GM23338 (cell line): ENCODE results near the gene CRACR2A.

Source experiments
- CREB1 ChIP-seq: fragments of 250-450 bp; sonication (Bioruptor Pico); IDR thresholded peaks from 2 replicates; pipeline ENCODE4 v1.5.0; 2020; ENCODE audit warnings: low read depth, mild to moderate bottlenecking, moderate library complexity
- EZH2 ChIP-seq: fragments of 200-600 bp; sonication (generic); IDR thresholded peaks from one replicate; pipeline ENCODE4 v1.8.0; 2017; ENCODE audit warnings: antibody characterized with exemption, mild to moderate bottlenecking, low read depth; ENCODE audit not compliant: unreplicated experiment
- EZH2phosphoT487 ChIP-seq: fragments of 200-600 bp; sonication (generic); IDR thresholded peaks from one replicate; pipeline ENCODE4 v1.8.1; 2018; ENCODE audit warnings: antibody characterized with exemption; ENCODE audit not compliant: unreplicated experiment
- JUNB ChIP-seq: IDR thresholded peaks from one replicate; pipeline ENCODE4 v1.6.1; 2016; ENCODE audit warnings: antibody characterized with exemption; ENCODE audit not compliant: unreplicated experiment
- NANOG ChIP-seq: IDR thresholded peaks from 2 replicates; pipeline ENCODE4 v1.6.1; 2016; ENCODE audit warnings: antibody characterized with exemption, borderline replicate concordance
- POLR2AphosphoS5 ChIP-seq: IDR thresholded peaks from 2 replicates; pipeline ENCODE4 v1.6.1; 2016; ENCODE audit warnings: antibody characterized with exemption, low read depth
- STAT1 ChIP-seq: IDR thresholded peaks from one replicate; pipeline ENCODE4 v1.6.1; 2016; ENCODE audit warnings: antibody characterized with exemption; ENCODE audit not compliant: unreplicated experiment
- ZNF114 ChIP-seq: fragments of 250-450 bp; sonication (Bioruptor Pico); IDR thresholded peaks from 2 replicates; pipeline ENCODE4 v1.5.0; 2020; ENCODE audit warnings: mild to moderate bottlenecking, moderate library complexity
- ZNF331 ChIP-seq: fragments of 250-450 bp; sonication (Bioruptor Pico); IDR thresholded peaks from 2 replicates; pipeline ENCODE4 v1.5.0; 2020; ENCODE audit warnings: low read depth, mild to moderate bottlenecking, moderate library complexity
- TF ChIP-seq, protein P1 (sequence below), 2 experiments: fragments of 200-600 bp in 1 of 2; sonication (generic) in 1 of 2; conservative IDR thresholded peaks; 2 replicates each; pipeline versions ENCODE4 v1.5.1 to v1.6.1; 2016 to 2017; ENCODE audit warnings: antibody characterized with exemption in 2 of 2, low read depth in 2 of 2, mild to moderate bottlenecking in 2 of 2, moderate library complexity in 1 of 2
- TF ChIP-seq, protein P2 (sequence below): IDR thresholded peaks from one replicate; pipeline ENCODE4 v1.6.1; 2018; ENCODE audit warnings: antibody characterized with exemption; ENCODE audit not compliant: unreplicated experiment
- TF ChIP-seq, protein P3 (sequence below): IDR thresholded peaks from 2 replicates; pipeline ENCODE4 v1.6.1; 2016; ENCODE audit warnings: antibody characterized with exemption
- TF ChIP-seq, protein P4 (sequence below): fragments of 250-450 bp; sonication (Bioruptor Pico); IDR thresholded peaks from 2 replicates; pipeline ENCODE4 v1.5.0; 2020; ENCODE audit warnings: mild to moderate bottlenecking, moderate library complexity

DNA sequence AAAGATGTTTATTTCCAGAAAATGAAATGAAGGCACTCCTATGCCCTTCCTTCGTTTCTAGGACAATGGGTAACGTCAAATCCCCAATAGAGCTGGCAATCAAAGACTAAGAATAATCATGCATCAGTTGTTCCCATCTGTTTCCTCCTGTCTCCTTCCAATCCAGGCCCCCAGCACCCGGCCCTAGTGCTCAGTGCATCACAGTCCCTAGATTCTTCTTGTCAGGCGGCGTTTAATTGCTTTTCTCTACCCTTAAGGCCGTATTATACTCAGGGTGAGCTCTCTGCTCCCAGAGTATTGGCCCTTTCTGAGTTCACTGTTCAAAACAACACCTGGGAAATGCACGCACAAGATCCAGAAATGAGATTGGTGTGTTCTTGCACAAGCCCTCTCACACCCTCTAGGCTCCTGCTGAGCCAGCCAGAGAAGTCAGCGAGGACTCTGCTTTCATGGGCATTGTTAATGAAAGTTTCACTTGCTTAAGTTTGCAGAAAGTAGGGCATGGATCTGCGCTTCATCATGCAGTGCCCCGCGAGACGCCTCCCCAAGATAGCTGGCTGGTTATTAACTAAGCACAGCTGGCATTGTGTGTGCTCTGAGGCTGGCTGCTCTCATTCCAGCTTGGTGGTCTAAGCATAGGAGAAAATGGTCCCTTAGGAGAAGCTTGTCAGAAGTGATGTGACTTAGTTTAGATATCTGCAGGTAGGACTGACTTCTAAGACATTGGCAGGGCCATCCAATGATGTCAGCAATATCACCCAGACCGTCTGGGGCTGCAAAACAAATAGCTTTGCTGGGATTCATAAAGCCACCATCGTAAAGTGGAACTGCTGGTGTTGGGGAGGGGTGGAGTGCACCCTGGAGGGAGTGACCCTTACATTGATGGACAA lies 28.7 kb downstream of the CRACR2A start:
- TF ChIP-seq EZH2 (no peak), POLR2AphosphoS5 (no peak), CREB1 (CRISPR knock-in tag) (no peak), ZNF114 (CRISPR knock-in tag) (no peak), JUNB (no peak), EZH2phosphoT487 (no peak), STAT1 (no peak), ZNF331 (no peak), NANOG (no peak)
- TF ChIP-seq, protein P1, sequence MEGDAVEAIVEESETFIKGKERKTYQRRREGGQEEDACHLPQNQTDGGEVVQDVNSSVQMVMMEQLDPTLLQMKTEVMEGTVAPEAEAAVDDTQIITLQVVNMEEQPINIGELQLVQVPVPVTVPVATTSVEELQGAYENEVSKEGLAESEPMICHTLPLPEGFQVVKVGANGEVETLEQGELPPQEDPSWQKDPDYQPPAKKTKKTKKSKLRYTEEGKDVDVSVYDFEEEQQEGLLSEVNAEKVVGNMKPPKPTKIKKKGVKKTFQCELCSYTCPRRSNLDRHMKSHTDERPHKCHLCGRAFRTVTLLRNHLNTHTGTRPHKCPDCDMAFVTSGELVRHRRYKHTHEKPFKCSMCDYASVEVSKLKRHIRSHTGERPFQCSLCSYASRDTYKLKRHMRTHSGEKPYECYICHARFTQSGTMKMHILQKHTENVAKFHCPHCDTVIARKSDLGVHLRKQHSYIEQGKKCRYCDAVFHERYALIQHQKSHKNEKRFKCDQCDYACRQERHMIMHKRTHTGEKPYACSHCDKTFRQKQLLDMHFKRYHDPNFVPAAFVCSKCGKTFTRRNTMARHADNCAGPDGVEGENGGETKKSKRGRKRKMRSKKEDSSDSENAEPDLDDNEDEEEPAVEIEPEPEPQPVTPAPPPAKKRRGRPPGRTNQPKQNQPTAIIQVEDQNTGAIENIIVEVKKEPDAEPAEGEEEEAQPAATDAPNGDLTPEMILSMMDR (conservative IDR thresholded peaks at IDR 0.05; ENCODE audit: low read depth in 2 of 2) = no peak
- TF ChIP-seq, protein P2, sequence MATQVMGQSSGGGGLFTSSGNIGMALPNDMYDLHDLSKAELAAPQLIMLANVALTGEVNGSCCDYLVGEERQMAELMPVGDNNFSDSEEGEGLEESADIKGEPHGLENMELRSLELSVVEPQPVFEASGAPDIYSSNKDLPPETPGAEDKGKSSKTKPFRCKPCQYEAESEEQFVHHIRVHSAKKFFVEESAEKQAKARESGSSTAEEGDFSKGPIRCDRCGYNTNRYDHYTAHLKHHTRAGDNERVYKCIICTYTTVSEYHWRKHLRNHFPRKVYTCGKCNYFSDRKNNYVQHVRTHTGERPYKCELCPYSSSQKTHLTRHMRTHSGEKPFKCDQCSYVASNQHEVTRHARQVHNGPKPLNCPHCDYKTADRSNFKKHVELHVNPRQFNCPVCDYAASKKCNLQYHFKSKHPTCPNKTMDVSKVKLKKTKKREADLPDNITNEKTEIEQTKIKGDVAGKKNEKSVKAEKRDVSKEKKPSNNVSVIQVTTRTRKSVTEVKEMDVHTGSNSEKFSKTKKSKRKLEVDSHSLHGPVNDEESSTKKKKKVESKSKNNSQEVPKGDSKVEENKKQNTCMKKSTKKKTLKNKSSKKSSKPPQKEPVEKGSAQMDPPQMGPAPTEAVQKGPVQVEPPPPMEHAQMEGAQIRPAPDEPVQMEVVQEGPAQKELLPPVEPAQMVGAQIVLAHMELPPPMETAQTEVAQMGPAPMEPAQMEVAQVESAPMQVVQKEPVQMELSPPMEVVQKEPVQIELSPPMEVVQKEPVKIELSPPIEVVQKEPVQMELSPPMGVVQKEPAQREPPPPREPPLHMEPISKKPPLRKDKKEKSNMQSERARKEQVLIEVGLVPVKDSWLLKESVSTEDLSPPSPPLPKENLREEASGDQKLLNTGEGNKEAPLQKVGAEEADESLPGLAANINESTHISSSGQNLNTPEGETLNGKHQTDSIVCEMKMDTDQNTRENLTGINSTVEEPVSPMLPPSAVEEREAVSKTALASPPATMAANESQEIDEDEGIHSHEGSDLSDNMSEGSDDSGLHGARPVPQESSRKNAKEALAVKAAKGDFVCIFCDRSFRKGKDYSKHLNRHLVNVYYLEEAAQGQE = no peak
- TF ChIP-seq, protein P3, sequence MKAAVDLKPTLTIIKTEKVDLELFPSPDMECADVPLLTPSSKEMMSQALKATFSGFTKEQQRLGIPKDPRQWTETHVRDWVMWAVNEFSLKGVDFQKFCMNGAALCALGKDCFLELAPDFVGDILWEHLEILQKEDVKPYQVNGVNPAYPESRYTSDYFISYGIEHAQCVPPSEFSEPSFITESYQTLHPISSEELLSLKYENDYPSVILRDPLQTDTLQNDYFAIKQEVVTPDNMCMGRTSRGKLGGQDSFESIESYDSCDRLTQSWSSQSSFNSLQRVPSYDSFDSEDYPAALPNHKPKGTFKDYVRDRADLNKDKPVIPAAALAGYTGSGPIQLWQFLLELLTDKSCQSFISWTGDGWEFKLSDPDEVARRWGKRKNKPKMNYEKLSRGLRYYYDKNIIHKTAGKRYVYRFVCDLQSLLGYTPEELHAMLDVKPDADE = no peak
- TF ChIP-seq, protein P4, sequence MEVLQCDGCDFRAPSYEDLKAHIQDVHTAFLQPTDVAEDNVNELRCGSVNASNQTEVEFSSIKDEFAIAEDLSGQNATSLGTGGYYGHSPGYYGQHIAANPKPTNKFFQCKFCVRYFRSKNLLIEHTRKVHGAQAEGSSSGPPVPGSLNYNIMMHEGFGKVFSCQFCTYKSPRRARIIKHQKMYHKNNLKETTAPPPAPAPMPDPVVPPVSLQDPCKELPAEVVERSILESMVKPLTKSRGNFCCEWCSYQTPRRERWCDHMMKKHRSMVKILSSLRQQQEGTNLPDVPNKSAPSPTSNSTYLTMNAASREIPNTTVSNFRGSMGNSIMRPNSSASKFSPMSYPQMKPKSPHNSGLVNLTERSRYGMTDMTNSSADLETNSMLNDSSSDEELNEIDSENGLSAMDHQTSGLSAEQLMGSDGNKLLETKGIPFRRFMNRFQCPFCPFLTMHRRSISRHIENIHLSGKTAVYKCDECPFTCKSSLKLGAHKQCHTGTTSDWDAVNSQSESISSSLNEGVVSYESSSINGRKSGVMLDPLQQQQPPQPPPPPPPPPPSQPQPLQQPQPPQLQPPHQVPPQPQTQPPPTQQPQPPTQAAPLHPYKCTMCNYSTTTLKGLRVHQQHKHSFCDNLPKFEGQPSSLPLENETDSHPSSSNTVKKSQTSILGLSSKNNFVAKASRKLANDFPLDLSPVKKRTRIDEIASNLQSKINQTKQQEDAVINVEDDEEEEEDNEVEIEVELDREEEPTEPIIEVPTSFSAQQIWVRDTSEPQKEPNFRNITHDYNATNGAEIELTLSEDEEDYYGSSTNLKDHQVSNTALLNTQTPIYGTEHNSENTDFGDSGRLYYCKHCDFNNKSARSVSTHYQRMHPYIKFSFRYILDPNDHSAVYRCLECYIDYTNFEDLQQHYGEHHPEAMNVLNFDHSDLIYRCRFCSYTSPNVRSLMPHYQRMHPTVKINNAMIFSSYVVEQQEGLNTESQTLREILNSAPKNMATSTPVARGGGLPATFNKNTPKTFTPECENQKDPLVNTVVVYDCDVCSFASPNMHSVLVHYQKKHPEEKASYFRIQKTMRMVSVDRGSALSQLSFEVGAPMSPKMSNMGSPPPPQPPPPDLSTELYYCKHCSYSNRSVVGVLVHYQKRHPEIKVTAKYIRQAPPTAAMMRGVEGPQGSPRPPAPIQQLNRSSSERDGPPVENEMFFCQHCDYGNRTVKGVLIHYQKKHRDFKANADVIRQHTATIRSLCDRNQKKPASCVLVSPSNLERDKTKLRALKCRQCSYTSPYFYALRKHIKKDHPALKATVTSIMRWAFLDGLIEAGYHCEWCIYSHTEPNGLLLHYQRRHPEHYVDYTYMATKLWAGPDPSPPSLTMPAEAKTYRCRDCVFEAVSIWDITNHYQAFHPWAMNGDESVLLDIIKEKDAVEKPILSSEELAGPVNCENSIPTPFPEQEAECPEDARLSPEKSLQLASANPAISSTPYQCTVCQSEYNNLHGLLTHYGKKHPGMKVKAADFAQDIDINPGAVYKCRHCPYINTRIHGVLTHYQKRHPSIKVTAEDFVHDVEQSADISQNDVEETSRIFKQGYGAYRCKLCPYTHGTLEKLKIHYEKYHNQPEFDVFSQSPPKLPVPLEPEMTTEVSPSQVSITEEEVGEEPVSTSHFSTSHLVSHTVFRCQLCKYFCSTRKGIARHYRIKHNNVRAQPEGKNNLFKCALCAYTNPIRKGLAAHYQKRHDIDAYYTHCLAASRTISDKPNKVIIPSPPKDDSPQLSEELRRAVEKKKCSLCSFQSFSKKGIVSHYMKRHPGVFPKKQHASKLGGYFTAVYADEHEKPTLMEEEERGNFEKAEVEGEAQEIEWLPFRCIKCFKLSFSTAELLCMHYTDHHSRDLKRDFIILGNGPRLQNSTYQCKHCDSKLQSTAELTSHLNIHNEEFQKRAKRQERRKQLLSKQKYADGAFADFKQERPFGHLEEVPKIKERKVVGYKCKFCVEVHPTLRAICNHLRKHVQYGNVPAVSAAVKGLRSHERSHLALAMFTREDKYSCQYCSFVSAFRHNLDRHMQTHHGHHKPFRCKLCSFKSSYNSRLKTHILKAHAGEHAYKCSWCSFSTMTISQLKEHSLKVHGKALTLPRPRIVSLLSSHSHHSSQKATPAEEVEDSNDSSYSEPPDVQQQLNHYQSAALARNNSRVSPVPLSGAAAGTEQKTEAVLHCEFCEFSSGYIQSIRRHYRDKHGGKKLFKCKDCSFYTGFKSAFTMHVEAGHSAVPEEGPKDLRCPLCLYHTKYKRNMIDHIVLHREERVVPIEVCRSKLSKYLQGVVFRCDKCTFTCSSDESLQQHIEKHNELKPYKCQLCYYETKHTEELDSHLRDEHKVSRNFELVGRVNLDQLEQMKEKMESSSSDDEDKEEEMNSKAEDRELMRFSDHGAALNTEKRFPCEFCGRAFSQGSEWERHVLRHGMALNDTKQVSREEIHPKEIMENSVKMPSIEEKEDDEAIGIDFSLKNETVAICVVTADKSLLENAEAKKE (CRISPR knock-in tag) = no peak
